ENCODE measurements around the gene PSMD5. TPM values are rescaled to one million over a fixed set of nuclear protein-coding genes. Genes with fewer than 3 reads are reported as not detected.

PSMD5 gene
- total and polyA plus RNA-seq, 2 of the 4 experiments (the other 2 are of a cell fraction) = 25.6 to 26.1 TPM

- H3K18ac ChIP-seq (ENCODE audit: low read depth, low read length) = no peak overlapping the region
- TF ChIP-seq BHLHE40 (IDR thresholded peaks at IDR 0.05; ENCODE audit: low read depth, low read length) = no peak
- TF ChIP-seq MAFK (IDR thresholded peaks at IDR 0.05; ENCODE audit: low read depth, low read length) = no peak
- TF ChIP-seq, protein P1, sequence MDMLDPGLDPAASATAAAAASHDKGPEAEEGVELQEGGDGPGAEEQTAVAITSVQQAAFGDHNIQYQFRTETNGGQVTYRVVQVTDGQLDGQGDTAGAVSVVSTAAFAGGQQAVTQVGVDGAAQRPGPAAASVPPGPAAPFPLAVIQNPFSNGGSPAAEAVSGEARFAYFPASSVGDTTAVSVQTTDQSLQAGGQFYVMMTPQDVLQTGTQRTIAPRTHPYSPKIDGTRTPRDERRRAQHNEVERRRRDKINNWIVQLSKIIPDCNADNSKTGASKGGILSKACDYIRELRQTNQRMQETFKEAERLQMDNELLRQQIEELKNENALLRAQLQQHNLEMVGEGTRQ (IDR thresholded peaks at IDR 0.05; ENCODE audit: low read depth, low read length) = no peak
- TF ChIP-seq FOS (IDR thresholded peaks at IDR 0.05; ENCODE audit: low read depth, low read length) = no peak
- no peak for TF ChIP-seq RCOR1 (IDR thresholded peaks at IDR 0.05; ENCODE audit: insufficient replicate concordance, low read length)
- no peak for TF ChIP-seq CHD1 (IDR thresholded peaks at IDR 0.05; ENCODE audit: low read depth, low read length)
- TF ChIP-seq SMC3 (IDR thresholded peaks at IDR 0.05; ENCODE audit: low read depth, low read length) = no peak
- no peak for TF ChIP-seq POLR2A (IDR thresholded peaks at IDR 0.05; ENCODE audit: low read depth, low read length)
- H2BK120ac ChIP-seq (ENCODE audit: low read depth, low read length) = no peak overlapping the region
- peaks cover 26% of the 10 kb centered on the region for H3K36me3 ChIP-seq (ENCODE audit: control insufficient read depth, insufficient read depth, low read length)
- H3K27ac ChIP-seq (ENCODE audit: insufficient read depth, low read length) = no peak overlapping the region
- H3K27me3 ChIP-seq (ENCODE audit: control insufficient read depth, insufficient read depth, low read length) = no peaks in the 10 kb centered on the region
- BruUV-seq (replicated peaks) = no TSS peak
- H2BK15ac ChIP-seq (ENCODE audit: low read depth, low read length) = no peak overlapping the region
- no peak overlapping the region for H3K4me3 ChIP-seq (ENCODE audit: insufficient read depth, low read depth, low read length)
- no CpG with 5 or more reads among the region's 3 CpGs for WGBS, 2 experiments (ENCODE audit: extremely low coverage in 2 of 2, insufficient read length in 1 of 2)
- no peak overlapping the region for H2AK5ac ChIP-seq (ENCODE audit: low read depth, low read length)
- dilution Hi-C loops (cut with HindIII; ENCODE audit: low sequenced_read_pairs, unreplicated experiment) (no loop called here), in situ Hi-C loops (cut with MboI; ENCODE audit: low sequenced_read_pairs) (loop anchor here (25.0 kb wide), 1 partner anchor 614 kb away; no protein-coding TSS in a partner anchor), intact Hi-C loops (cut with micrococcal nuclease) (no loop called here)
- H2BK20ac ChIP-seq (ENCODE audit: low read depth, low read length) = no peak overlapping the region
- ChIA-PET CTCF (no interaction called here), POLR2A (ENCODE audit: unreplicated experiment) (no interaction called here)
- no peak overlapping the region for H2AK9ac ChIP-seq (replicated peaks; ENCODE audit: low read depth, low read length, poor library complexity)
- no peak overlapping the region for H3K14ac ChIP-seq (replicated peaks; ENCODE audit: low read depth, low read length)
- ATAC-seq (ENCODE audit: low read depth) = no peak
- H3K4ac ChIP-seq (ENCODE audit: low read depth, low read length) = no peak overlapping the region
- H3K4me2 ChIP-seq (ENCODE audit: low read depth, low read length) = no peak overlapping the region
- H4K8ac ChIP-seq (ENCODE audit: low read depth in 2 of 2, low read length in 2 of 2) = no peak overlapping the region
- H3K9ac ChIP-seq (ENCODE audit: low read depth, low read length) = no peak overlapping the region
- no peak overlapping the region for H2AFZ ChIP-seq (replicated peaks; ENCODE audit: low read length, poor library complexity)
- no peaks in the 10 kb centered on the region for H3K9me3 ChIP-seq (ENCODE audit: control insufficient read depth, insufficient read depth, low read length)
- no peak overlapping the region for H3K23ac ChIP-seq (ENCODE audit: low read depth, low read length)
- no peak overlapping the region for H3K56ac ChIP-seq (ENCODE audit: extremely low read depth, insufficient read depth, low read length)
- DNase-seq = no peak
- no peaks in the 10 kb centered on the region for H3K4me1 ChIP-seq (ENCODE audit: control insufficient read depth, insufficient read depth, low read length)
- no peak overlapping the region for H4K91ac ChIP-seq (ENCODE audit: insufficient read depth, low read depth, low read length)
- peaks cover 12 to 22% of the 10 kb centered on the region in 2 experiments; a peak in 3 of 4 replicates for H3K79me1 ChIP-seq (ENCODE audit: low read depth in 1 of 2, low read length in 2 of 2)
- H4K20me1 ChIP-seq (ENCODE audit: insufficient read depth, low read length) = no peaks in the 10 kb centered on the region
- H3K9me1 ChIP-seq (ENCODE audit: insufficient read depth, low read length) = peaks cover 3% of the 10 kb centered on the region; the same call in 1 of the 2 replicates
- no peak overlapping the region for H2BK5ac ChIP-seq (ENCODE audit: low read depth, low read length, poor library complexity, severe bottlenecking)
- no peak overlapping the region for H4K5ac ChIP-seq (ENCODE audit: low read depth, low read length)
Observed at GRCh38 chr9:120773256-120773655, 69.5 kb downstream of the PSMD5 start.

Measured in IMR-90 (cell line).